OCI-LY7 (cell line): ENCODE measurements around the gene SLC25A22. TPM values are rescaled to one million over a fixed set of nuclear protein-coding genes. Genes with fewer than 3 reads are reported as not detected.

Experiments used
- BruUV-seq: library from RNA; stranded (reverse); fragments of 400-500 nt; replicated peaks from 2 replicates; lab custom pipeline; 2021; lab: Mats Ljungman, UMichigan
- CTCF ChIA-PET: fragments of 300-600 bp; sonication (Branson Sonifier 250); formaldehyde crosslinking; loops from one replicate; lab custom pipeline; 2022; ENCODE audit warnings: antibody characterized with exemption; ENCODE audit not compliant: unreplicated experiment; lab: Charles Lee
- POLR2A ChIA-PET: fragments of 300-600 bp; sonication (Branson Sonifier 250); formaldehyde crosslinking; loops from one replicate; lab custom pipeline; 2022; ENCODE audit warnings: antibody characterized with exemption; lab: Charles Lee
- DNase-seq: peaks from one replicate; pipeline ENCODE4 v3.0.0-alpha.2; 2015; ENCODE audit warnings: low spot score
- H2AFZ ChIP-seq: fragments of 200-600 bp; sonication (generic), shearing (Covaris generic); 2 replicates; pipeline ENCODE4 v1.6.1; 2014; ENCODE audit warnings: mild to moderate bottlenecking, antibody characterized with exemption, low read length, moderate library complexity
- H3K27ac ChIP-seq: fragments of 200-600 bp; sonication (generic); 2 replicates; pipeline ENCODE4 v1.5.1; 2014; ENCODE audit warnings: mixed run types, low read depth, mild to moderate bottlenecking, moderate library complexity, low read length, inconsistent platforms; ENCODE audit not compliant: poor library complexity, severe bottlenecking
- H3K36me3 ChIP-seq: fragments of 200-600 bp; sonication (generic); 2 replicates; pipeline ENCODE4 v1.6.1; 2014; ENCODE audit warnings: mild to moderate bottlenecking, antibody characterized with exemption, low read length, moderate library complexity, mixed read lengths; ENCODE audit not compliant: insufficient read depth
- H3K4me1 ChIP-seq: fragments of 200-600 bp; sonication (generic); 2 replicates; pipeline ENCODE4 v1.5.1; 2014; ENCODE audit warnings: mild to moderate bottlenecking, low read length; ENCODE audit not compliant: insufficient read depth, poor library complexity, severe bottlenecking
- H3K4me2 ChIP-seq: fragments of 200-600 bp; sonication (generic); 2 replicates; pipeline ENCODE4 v1.6.1; 2014; ENCODE audit warnings: mild to moderate bottlenecking, low read length
- H3K4me3 ChIP-seq: fragments of 200-600 bp; sonication (generic); 2 replicates; pipeline ENCODE4 v1.5.1; 2014; ENCODE audit warnings: mild to moderate bottlenecking, low read depth, low read length; ENCODE audit not compliant: poor library complexity, severe bottlenecking
- H3K79me2 ChIP-seq: fragments of 200-600 bp; sonication (generic); 2 replicates; pipeline ENCODE4 v1.6.1; 2016; ENCODE audit warnings: low read depth, mild to moderate bottlenecking, low read length, moderate library complexity, mixed read lengths; ENCODE audit not compliant: insufficient read depth
- H3K9me2 ChIP-seq: fragments of 200-600 bp; sonication (generic); 2 replicates; pipeline ENCODE4 v1.6.1; 2016; ENCODE audit warnings: mild to moderate bottlenecking, low read length, mixed read lengths; ENCODE audit not compliant: insufficient read depth
- H3K9me3 ChIP-seq: fragments of 200-600 bp; sonication (generic); 2 replicates; pipeline ENCODE4 v1.6.1; 2014; ENCODE audit warnings: mild to moderate bottlenecking, mixed run types, low read length, mixed read lengths
- H4K20me1 ChIP-seq: fragments of 200-600 bp; sonication (generic); 2 replicates; pipeline ENCODE4 v1.6.1; 2014; ENCODE audit warnings: mild to moderate bottlenecking, antibody characterized with exemption, low read length, moderate library complexity, mixed read lengths; ENCODE audit not compliant: insufficient read depth
- EZH2phosphoT487 ChIP-seq: fragments of 200-600 bp; sonication (generic); IDR thresholded peaks from 2 replicates; pipeline ENCODE4 v1.6.1; 2018; ENCODE audit warnings: low read depth, borderline replicate concordance, mild to moderate bottlenecking, mixed run types, antibody characterized with exemption, low read length, moderate library complexity, mixed read lengths
- intact Hi-C: fragments of 100-400 bp; cut with micrococcal nuclease; formaldehyde crosslinking; loops from one replicate; pipeline ENCODE4 v1.10.0; 2022; ENCODE audit not compliant: unreplicated experiment
- total RNA-seq, 2 experiments: library from RNA; depleted of rRNA in 1 of 2; stranded (reverse); fragments of >200 nt in 1 of 2; shearing (Covaris generic) in 1 of 2; gene quantifications; 2 replicates each; pipeline ENCODE4 v1.2.3, GENCODE V29; 2014 to 2022
- TF ChIP-seq, protein P1 (sequence below): fragments of 200-600 bp; sonication (generic); conservative IDR thresholded peaks from 2 replicates; pipeline ENCODE4 v1.5.1; 2014; ENCODE audit warnings: mild to moderate bottlenecking, antibody characterized with exemption, low read length, moderate library complexity, mixed read lengths

SLC25A22 gene
- total RNA-seq, 2 experiments from 2014 or later, result 30.8 to 50.9 TPM

DNA sequence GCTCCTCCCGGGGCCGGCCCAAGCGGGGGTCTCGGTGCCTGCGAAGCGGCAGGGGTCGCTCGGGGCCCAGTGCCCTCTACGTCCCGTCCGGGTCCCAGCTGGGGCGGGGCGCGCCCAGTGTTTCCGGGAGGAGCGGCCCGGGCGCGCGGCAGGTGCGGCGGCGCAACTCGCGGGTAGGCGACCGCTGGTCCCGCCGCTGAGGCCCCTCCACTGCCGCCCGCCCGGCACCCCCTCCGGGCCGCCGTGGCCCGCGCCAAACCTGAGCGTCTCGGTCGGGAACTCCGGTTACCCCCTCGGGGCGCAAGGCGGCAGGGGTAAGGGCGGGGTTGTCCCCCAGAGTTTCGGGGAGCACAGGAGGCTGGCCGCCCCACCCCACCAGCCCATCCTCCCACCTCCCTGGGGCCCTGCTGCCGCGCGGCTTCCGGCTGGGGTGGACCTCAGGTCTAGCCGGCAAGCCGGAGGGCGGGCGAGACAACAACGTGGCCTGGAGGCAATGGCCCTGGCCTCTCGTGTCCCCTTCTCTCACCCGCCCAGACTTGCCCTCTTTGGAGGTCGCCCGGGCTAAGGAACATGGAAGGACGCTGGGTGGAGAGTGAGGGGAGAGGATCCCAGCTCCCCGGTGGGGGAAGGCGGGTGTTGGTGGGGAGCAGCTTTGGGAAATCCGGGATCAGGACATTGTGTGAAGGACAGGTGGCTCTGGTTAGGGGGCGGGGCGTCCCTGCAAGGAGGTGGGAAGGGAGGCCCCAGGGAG is 29.2 kb upstream of the SLC25A22 start:
- peak; percentile 43 for DNase-seq
- ChIA-PET CTCF (no interaction called here), POLR2A (interaction anchor here (0.8 kb wide), 1 partner anchor 8 kb away, joined by 3 read pairs; no protein-coding TSS in a partner anchor)
- peak overlapping the region; percentile 59; the same call in 1 of the 2 replicates for H2AFZ ChIP-seq
- H4K20me1 ChIP-seq, result no peaks in the 10 kb centered on the region
- no peaks in the 10 kb centered on the region for H3K9me3 ChIP-seq
- peak overlapping the region; percentile 62 for H3K4me3 ChIP-seq
- H3K9me2 ChIP-seq, result no peaks in the 10 kb centered on the region
- H3K79me2 ChIP-seq, result no peaks in the 10 kb centered on the region
- peak overlapping the region; percentile 76 for H3K4me2 ChIP-seq
- intact Hi-C loops, result no loop called here
- BruUV-seq, result no TSS peak
- TF ChIP-seq, protein P1, sequence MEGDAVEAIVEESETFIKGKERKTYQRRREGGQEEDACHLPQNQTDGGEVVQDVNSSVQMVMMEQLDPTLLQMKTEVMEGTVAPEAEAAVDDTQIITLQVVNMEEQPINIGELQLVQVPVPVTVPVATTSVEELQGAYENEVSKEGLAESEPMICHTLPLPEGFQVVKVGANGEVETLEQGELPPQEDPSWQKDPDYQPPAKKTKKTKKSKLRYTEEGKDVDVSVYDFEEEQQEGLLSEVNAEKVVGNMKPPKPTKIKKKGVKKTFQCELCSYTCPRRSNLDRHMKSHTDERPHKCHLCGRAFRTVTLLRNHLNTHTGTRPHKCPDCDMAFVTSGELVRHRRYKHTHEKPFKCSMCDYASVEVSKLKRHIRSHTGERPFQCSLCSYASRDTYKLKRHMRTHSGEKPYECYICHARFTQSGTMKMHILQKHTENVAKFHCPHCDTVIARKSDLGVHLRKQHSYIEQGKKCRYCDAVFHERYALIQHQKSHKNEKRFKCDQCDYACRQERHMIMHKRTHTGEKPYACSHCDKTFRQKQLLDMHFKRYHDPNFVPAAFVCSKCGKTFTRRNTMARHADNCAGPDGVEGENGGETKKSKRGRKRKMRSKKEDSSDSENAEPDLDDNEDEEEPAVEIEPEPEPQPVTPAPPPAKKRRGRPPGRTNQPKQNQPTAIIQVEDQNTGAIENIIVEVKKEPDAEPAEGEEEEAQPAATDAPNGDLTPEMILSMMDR, result no peak
- H3K4me1 ChIP-seq, result peaks cover 36% of the 10 kb centered on the region
- no peaks in the 10 kb centered on the region for H3K36me3 ChIP-seq
- H3K27ac ChIP-seq, result no peak overlapping the region

DNA sequence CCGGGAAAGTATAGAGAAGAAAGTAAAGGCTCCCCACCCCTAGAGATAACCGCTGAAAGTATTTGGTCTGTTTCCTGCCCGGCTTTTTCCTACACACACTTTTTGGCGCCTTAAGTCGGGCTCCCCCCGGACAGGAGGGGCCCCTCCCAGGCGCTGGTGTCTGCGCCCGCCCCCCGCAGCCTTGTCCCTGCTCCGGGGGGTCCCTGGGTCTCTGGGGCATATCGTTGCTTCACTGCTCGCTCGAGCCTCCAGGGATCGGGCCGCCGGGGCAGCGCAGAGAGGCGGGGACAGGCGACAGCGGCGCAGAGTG is 28.7 kb upstream of the SLC25A22 start:
- Histone ChIP-seq H3K4me3 (peak overlapping the region; percentile 62), H4K20me1 (no peaks in the 10 kb centered on the region), H3K9me2 (no peaks in the 10 kb centered on the region), H3K27ac (no peak overlapping the region), H2AFZ (peak overlapping the region; percentile 59; the same call in 1 of the 2 replicates), H3K4me2 (peak overlapping the region; percentile 76), H3K4me1 (peaks cover 36% of the 10 kb centered on the region), H3K9me3 (no peaks in the 10 kb centered on the region), H3K79me2 (no peaks in the 10 kb centered on the region), H3K36me3 (no peaks in the 10 kb centered on the region)
- no peak for DNase-seq
- intact Hi-C loops, result no loop called here
- CTCF ChIA-PET, result no interaction called here
- POLR2A ChIA-PET, result no interaction called here
- no peak for TF ChIP-seq EZH2phosphoT487
- TF ChIP-seq, protein P1, result no peak
- BruUV-seq, result no TSS peak

DNA sequence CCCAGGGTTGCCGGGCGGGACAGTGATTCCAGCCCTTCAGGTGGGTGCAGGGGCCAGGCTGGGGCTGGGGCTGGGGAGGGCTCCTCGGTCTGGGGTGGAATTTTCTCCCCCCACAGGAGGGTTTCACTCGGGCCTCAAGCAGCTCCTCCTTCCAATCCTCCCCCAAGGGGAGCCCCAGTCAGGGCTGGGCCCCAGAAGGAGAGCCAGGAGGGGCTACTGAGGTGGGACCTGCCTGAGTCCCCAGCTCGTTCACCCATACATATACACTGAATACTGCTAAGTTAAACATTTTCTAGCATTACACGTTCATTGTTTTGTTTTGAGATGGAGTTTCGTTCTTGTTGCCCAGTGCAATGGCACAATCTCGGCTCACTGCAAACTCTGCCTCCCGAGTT is 28.1 kb upstream of the SLC25A22 start:
- H3K4me2 ChIP-seq, result peak overlapping the region; percentile 76; the same call in 1 of the 2 replicates
- POLR2A ChIA-PET, result no interaction called here

More for the DNA sequence above, 28.1 kb upstream of the SLC25A22 start:
- TF ChIP-seq, protein P1, result no peak
- no peak for TF ChIP-seq EZH2phosphoT487
- Histone ChIP-seq H3K9me3 (no peaks in the 10 kb centered on the region), H3K4me3 (no peak overlapping the region), H2AFZ (no peak overlapping the region), H3K4me1 (peaks cover 36% of the 10 kb centered on the region), H3K36me3 (no peaks in the 10 kb centered on the region), H4K20me1 (no peaks in the 10 kb centered on the region), H3K9me2 (no peaks in the 10 kb centered on the region), H3K79me2 (no peaks in the 10 kb centered on the region), H3K27ac (no peak overlapping the region)
- no peak for DNase-seq
- CTCF ChIA-PET, result no interaction called here
- BruUV-seq, result no TSS peak
- intact Hi-C loops, result no loop called here
